HuH-7.5 (cell line): ENCODE measurements around the gene OGFR.
"Not testable (repeated sequence)": the region's sequence is repeated elsewhere in the genome, so short reads cannot be mapped to it uniquely, and the experiment has no call there.

Source experiments
- DNase-seq: peaks from one replicate; pipeline ENCODE4 v3.0.0; 2011; ENCODE audit warnings: low spot score

Gene OGFR

DNA sequence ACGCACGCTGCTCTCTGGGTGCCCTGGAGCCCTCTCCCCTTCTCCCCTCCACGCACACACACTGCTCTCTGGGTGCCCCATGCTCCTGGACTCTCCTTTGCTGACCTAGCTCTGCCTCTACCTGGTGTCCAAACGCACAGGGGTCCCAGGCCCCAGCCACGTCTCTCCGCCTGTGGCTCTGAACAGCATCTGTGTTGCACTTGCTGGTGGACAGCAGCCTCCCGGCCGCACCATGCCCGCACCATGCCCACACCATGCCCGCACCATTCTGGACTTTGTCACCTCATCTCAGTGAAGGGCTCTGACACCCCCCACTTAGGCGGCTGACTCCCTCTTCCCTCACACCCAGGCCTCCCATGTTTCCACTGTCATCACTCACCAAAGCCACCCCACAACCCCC lies 35.2 kb downstream of the OGFR start:
- DNase-seq, result no peak

DNA sequence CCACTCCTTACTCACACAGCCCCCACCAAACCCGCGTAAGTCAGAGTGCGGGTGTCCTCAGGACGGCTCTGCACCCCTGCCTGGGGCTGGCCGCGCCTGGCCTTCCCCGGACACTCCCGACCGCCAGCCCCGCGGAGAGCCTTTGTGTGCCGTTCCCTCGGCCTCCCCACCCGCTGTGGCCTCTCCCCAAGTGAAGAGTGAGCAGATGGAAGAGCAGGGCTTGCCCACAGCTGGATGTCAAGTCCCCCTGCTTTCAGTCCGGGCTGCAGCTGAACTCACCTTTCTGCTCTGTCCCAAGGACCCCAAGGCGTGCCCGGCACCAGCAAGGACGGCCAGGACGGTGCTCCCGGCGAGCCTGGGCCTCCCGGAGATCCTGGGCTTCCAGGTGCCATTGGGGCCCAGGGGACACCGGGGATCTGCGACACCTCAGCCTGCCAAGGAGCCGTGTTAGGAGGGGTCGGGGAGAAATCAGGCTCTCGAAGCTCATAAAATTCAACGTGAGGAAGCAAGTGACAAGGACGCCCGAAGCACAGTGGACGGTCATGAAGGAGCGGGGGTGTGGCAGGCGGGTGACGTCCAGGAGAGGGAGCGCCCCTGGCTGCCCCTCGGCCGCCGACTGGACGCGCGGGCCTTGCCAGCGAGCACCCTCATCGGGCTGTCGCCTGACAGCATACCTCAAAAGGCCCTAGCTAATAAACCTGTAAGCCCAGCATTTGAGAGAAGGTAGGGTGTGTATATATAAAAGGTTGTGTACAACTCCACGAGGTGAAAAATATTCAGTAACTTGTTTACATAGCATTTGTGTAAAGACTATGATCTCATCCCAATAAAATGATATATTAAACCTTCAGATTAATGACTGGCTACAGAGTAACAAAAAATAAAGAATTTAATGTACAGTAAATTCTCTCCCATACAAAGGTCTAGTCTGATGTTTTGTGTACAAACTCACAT lies 35.9 kb downstream of the OGFR start:
- DNase-seq, result no peak

DNA sequence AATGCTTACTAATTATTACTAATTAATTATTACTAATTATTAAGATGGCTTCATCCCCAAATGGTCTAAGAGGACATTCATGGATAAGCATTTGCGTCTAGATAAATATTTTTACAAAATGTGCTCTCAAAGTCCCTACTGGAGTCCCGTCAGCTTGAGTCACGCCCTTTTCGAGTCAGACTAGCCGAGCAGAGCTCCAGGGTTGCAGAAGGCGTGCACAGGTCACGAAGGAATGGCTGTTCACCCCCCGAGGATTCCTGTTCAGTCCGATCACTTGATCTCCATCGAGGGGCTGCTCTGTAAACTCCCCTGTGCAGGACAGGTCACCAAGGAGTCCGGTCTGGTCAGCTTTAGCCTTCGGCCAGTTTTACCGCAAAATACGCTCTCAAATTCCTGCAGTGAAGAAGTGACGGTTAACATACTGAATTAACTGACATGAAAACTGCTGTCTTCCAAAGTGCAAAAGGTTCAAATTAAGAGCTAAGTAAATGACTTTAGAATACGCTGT lies 37.1 kb downstream of the OGFR start:
- DNase-seq, result no peak

DNA sequence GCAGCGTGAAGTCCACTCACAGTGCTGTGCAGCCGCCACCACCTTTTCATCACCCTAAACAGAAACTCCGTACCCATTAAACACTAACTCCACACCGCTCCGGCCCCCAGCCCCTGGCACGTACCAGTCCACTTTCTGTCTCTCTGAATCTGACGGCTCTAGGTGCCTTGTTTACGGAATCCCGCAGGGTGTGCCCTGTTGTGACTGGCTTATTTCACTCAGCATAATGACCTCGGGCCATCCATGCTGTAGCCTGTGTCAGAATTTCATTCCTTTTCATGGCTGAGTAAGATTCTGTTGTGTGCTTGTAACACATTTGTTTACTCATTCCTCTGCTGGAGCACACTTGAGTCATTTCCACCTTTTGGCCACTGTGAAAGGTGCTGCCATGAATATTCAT lies 39.0 kb downstream of the OGFR start:
- DNase-seq, result no peak

DNA sequence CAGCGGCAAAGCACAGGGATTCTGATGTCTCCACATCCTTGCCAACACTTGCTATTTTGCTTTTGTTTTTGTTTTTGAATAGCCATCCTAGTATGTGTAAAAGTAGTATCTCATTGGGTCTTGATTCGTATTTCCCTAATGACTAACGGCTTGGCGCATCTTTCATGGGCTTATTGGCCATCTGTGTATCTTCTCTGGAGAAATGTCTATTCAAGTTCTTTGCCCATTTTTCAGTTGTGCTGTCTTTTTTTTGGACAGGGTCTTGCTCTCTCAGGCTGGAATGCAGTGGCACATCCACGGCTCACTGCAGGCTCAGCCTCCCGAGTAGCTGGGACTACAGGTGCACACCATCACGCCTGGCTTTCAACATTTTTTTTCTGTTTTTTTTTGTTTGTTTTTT lies 39.5 kb downstream of the OGFR start:
- DNase-seq, result no peak

DNA sequence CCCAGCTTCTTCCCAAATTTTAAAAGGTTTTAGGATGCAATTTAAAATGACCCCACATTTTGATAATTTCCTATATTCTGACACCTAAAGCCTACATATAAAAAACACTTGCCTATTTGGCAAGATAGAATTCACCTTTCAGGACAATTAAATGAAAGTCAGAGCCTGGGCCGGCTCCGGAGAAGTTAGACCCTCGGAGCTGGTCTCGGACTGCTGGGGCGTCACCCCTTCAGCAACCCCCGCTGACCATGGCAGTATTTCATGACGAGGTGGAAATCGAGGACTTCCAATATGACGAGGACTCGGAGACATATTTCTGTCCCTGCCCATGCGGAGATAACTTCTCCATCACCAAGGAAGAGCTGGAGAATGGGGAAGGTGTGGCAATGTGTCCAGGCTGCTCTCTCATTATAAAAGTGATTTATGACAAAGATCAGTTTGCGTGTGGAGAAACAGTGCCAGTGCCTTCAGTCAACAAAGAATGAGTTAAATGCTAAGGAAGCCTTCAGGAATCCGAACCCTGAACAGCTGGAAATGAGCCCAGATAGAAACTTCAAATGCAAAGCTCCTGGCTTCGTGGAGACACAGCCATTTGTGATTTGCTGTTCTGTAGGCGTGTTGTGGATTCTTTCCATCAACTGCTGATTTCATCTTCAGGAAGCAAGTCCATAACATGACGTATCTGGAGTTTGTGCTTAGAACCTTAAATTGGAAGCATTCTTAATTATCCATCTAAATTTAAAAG lies 41.0 kb downstream of the OGFR start:
- DNase-seq, result no peak

DNA sequence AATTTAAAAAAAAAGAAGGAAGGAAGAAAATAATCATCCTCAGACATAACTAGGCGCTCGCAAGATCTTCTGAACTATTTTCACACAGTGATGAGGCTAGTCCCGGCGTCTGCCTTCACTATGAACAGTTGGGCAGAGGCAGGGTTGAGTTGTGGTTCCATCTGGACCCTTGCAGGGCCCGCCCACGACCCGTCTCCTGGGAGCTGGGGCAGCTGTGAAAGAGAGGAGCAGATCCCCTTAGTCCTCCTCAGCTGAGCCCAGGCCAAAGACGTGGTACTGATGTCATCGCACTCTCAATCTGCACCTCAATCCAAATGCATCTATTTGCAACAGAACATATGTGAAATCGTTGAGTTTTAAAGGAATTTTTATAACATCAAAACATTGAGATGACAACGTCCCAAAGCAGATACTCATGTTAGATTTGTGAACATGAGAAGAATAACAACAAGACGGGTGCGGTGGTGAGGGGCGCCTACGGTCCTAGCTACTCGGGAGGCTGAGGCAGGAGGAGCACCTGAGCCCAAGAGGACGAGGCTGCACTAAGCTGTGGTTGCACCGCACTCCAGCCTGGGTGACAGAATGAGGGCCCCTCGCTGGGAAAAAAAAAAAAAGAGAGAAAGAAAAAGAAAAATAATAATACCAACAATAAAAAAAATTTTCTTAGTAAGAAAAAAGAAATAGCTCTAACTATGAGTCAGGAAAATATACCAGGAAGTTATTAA lies 41.7 kb downstream of the OGFR start:
- no peak for DNase-seq

DNA sequence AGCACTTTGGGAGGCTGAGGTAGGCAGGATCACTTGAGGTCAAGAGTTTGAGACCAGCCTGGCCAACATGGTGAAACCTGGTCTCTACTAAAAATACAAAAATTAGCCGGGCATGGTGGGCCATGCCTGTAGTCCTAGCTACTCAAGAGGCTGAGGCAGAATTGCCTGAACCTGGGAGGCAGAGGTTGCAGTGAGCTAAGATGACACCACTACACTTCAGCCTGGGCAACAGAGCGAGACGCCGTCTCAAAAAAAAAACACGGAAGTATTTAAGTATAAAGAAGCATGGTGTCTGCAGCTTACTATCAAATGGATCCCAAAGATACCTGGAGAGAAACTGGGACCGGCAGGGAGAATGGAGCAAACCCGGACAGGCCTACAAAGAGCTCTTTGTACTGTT lies 44.3 kb downstream of the OGFR start:
- not testable (repeated sequence) for DNase-seq

DNA sequence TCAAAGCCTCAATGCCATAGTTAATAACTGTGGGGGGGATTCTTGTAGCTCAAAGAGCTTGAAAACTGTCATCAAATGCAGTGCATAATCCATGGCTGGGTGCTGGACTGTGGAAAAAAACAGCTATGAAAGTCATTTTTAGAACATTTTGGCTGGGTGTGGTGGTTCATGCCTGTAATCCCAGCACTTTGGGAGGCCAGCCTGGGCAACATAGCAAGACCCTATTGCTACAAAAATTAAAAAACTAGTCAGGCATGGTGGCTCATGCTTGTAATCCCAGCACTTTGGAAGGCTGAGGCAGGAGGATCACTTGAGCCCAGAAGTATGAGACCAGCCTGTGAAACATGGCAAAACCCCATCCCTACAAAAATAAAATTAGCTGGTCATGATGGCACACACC lies 44.8 kb downstream of the OGFR start:
- DNase-seq, result no peak

DNA sequence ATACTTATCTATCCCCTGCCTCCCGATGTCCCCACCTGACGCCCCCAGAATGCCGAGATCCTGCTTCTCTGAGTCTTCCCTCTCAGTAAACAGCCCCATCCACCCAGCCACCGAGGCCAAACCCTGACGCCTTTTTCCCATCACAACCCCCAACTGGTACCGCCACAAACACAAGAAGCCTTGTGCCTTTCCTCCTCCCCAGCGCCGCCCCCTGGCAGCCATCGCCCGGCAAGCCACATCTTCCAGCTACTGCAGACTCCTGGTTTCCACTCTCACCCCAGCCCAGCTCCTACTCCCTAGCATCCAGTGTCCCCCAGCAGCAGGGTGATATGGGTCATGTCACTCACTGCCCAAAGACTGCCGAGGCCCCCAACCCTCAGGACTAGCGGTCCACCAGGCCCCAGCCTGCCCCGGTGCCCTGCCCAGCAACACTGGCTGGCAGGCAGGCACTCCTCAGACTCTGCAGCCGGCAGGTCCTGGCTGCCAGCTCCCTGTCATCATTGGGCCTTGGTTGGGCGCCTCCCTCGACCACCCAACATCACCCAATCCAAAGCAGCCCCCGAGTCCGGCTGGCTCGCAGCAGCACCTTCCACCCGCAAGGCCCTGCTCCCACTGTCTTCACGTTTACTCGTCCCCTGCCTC lies 45.8 kb downstream of the OGFR start:
- no peak for DNase-seq

DNA sequence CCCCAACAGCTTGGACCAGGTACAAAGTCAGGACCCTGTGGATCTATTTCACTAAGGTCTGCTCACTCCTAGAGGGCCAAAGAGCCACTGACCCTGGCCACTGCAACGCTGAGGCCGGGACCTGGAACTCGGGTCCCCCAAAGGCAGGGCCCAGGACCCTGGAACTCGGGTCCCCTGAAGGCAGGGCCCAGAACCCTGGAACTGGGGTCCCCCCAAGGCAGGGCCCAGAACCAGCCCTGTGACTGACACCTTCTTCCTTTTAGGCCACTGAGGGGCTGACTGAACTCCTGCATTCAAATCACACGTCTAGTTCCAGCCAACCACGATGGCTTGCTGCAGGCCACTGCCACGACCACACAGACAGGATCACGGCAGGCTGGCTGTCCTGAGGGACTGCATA lies 47.6 kb downstream of the OGFR start:
- no peak for DNase-seq

DNA sequence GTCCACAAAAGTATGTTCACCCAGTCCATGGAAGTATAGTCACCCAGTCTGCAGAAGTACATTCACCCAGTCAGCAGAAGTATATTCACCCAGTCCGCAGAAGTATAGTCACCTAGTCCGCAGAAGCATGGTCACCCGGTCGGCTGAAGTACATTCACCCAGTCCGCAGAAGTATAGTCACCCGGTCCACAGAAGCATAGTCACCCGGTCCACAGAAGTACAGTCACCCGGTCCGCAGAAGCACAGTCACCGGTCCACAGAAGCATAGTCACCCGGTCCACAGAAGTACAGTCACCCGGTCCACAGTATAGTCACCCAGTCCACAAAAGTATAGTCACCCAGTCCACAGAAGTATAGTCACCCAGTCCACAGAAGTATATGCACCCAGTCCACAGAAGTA lies 48.2 kb downstream of the OGFR start:
- DNase-seq, result no peak

DNA sequence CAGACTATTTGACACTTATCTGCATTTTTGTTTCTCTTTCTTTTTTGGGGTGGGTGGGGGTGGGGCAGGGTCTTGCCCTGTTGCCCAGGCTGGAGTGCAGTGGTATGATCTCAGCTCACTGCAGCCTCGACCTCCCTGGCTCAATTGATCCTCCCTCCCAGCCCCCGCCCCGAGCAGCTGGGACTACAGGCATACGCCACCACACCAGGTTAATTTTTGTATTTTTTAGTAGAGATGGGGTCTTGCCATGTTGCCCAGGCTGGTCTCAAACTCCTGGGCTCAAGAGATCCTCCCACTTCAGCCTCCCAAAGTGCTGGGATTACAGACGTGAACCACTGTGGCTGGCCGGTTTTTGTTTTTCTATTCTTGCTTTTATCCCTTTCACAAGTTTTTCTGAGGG lies 48.7 kb downstream of the OGFR start:
- not testable (repeated sequence) for DNase-seq

DNA sequence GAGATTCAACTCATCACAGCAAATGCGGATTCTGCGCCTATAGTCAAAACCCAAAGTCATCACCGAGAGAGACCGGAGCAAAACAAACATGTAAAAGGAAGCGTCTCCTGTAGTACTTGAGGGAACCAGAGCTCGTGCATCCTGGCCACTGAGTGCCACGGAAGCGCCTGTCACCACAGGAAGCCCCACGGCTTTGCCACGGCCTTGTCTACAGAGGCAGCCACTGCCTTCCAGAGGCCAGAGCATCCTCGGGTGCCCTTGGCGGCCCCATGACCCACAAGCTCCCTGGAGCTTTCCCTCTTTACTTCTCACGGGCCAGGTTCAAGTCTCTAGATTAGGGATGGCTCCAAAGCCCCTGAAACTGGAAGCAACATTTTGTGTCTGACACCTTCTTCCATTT lies 49.5 kb downstream of the OGFR start:
- no peak for DNase-seq

DNA sequence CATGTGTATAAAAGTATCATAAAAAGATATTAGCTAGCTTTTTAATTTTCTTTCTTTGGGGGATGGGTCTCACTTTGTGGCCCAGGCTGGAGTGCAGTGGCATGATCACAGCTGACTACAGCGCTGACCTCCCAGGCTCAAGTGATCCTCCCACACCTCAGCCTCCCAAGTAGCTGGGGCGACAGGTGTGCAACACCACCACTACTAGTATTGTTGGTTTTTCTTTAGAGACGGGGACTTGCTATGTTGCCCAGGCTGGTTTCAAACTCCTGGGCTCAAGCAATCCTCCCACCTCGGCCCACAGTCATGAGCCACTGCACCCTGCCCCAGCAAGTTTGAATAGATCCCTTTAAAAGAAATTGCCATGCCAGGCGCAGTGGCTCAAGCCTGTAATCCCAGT lies 50.5 kb downstream of the OGFR start:
- no peak for DNase-seq

DNA sequence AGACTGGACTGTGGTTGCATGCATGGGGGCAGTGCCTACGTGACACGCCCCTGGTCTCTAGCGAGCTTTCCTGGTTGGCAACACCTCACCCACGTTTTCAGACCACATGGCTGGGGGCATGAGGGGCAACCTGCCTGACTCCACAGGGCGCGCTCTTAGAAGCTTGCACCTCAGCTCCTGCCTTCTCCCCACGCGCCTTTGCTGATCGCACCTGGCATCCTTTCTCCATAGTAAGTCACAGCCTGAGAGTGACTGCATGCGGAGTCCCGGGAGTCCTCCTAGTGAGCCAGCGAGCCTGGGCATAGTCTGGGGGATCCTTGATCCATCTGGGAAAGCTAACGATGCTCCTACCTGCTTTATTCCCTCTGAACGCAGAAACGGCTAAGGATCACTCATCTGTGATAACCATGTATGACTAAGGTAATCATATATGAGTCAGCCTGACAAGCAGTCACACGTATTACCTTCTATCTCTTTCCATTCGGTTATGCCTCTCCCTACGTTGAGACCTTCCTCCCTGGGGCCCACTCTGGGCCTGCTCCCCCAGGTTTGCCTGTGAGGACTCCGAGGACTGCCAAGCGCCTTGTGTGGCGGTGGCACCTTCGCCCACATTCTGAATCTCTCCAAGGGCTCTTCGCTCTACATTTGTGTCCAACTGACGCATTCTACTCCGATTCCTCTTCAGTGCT lies 52.4 kb downstream of the OGFR start:
- DNase-seq, result no peak

DNA sequence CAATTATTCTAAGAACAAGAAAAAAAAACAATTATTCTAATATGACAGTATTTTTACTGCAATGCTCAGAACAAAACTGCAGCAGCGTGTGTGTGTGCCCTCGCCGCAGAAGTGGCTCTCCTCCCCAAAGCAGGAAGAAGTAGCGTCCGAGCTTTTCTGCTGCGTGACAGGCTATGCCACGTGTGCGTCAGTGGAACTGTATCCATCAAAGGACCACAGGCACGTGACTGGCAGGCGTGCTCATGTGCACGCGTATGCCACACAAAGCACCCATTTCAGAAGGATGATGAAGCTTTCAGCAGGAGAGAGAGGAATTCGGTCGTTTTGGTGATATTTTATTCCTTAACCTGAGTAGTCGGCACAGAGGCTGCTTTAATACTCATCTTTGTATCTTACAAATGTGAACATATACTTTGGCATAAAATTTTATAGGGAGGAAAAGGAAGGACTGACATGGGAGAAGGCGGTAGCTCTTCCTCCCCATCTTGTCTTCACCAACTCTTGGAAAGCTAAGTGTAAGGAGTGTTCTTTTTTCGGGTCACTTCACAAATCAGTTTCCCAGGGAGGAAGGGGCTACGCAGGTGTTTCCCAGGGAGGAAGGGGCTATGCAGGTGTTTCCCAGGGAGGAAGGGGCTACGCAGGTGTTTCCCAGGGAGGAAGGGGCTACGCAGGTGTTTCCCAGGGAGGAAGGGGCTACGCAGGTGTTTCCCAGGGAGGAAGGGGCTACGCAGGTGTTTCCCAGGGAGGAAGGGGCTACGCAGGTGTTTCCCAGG lies 53.6 kb downstream of the OGFR start:
- no peak for DNase-seq

DNA sequence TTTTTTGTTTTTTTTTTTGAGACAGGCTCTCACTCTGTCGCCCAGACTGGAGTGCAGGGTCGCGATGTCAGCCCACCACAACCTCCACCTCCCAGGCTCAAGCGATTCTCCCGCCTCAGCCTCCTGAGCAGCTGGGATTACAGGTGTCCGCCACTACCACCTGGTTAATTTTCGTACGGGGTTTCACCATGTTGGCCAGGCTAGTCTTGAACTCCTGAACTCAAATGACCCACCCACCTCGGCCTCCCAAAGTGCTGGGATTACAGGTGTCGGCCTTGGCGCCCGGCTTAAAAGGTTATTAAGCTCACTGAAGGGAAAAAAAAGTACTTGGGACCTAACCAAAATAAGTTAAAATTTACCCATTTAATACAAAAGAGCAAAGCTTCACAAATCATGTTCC lies 55.1 kb downstream of the OGFR start:
- DNase-seq, result no peak

DNA sequence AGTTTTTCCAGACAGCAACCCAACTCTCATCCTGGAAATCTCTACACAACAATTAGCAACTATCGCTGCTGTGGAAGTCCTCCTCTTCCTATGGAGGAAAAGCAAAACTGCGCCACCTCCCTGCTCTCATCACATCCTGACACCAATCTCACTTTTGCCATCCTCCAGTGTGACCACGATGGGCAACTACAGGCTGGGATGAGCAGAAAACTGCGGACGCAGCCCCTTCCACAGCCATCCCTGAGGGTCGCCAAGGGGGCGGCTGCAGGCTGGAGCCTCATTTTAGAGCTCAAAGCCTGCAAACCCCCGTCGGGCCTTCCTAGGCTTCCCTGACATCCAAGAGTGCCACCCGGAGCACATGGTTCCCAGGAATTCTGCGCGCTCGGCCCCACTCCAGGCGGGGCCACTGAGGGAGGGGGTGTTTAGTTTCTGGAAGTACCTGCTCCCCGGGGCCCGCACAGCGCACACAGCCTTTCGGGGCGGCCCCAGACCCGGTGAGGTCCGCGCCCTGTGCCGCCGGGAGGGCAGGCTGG lies 55.8 kb downstream of the OGFR start:
- no peak for DNase-seq

DNA sequence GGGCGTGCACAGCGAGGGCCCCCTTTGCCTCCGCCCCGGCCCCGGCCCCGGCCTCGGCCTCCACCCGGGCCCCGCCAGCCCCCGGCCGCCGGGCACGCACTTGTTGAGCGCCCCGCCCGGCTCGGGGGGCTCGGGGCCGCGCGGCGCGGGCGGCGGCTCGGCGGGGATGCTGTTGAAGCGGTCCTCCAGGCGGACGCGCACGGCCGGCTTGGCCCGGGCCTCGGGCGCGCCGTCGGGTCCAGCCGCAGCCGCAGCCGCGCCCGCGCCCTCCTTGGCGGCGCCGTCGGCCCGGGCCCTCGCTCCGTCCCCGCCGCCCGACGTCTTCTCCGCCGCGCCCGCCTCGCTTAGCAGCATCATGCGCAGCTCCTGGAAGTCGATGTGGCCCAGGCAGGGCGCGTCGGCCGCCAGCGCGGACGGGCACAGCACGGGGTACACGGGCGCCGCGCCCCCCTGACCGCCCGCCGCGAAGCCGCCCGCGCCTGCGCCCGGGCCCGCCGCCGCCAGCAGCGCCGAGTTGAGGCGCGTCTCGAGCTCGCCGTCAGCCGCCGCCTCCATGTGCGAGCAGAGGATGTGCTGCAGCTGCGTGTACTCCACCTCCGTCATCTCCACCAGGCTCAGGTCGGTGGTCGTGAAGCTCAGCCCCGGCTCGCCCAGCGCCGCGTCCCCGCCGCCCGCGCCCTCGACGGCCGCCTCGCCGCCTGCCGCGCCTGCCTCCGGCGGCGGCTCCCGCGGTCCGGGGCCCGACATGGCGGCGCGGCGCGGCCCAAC lies 56.5 kb downstream of the OGFR start:
- DNase-seq, result no peak
